HG03520 (cell line): Measurements from ENCODE around the gene NRN1.
"Not testable (repeated sequence)": the region's sequence is repeated elsewhere in the genome, so short reads cannot be mapped to it uniquely, and the experiment has no call there.

Experiments used
- ATAC-seq: cut with Tn5 transposase; IDR thresholded peaks from one replicate; pipeline ENCODE4 v1.9.1; 2021; ENCODE audit warnings: mild to moderate bottlenecking, moderate library complexity; ENCODE audit not compliant: unreplicated experiment

NRN1 gene

GRCh38 chr6:5984150-5985089 lies 22.3 kb downstream of the NRN1 start:
- no peak for ATAC-seq

GRCh38 chr6:5981126-5982026 lies 25.3 kb downstream of the NRN1 start:
- ATAC-seq: no peak

- no peak for ATAC-seq
Observed at GRCh38 chr6:5979650-5980420, 26.9 kb downstream of the NRN1 start.

GRCh38 chr6:5976811-5977210 lies 29.9 kb downstream of the NRN1 start:
- ATAC-seq: no peak

- ATAC-seq: no peak
Observed at GRCh38 chr6:5968817-5969734, 37.6 kb downstream of the NRN1 start.

- not testable (repeated sequence) for ATAC-seq
Observed at GRCh38 chr6:5968036-5968435, 38.7 kb downstream of the NRN1 start.

- ATAC-seq: no peak
Observed at GRCh38 chr6:5967594-5967993, 39.1 kb downstream of the NRN1 start.

GRCh38 chr6:5962794-5963193 lies 43.9 kb downstream of the NRN1 start:
- no peak for ATAC-seq

GRCh38 chr6:5961836-5962235 lies 44.9 kb downstream of the NRN1 start:
- no peak for ATAC-seq

GRCh38 chr6:5960456-5960855 lies 46.3 kb downstream of the NRN1 start:
- no peak for ATAC-seq

GRCh38 chr6:5958921-5959320 lies 47.8 kb downstream of the NRN1 start:
- no peak for ATAC-seq

GRCh38 chr6:5956939-5957338 lies 49.8 kb downstream of the NRN1 start:
- no peak for ATAC-seq

GRCh38 chr6:5950361-5950785 lies 56.4 kb downstream of the NRN1 start:
- ATAC-seq: no peak
